Bronchus fibroblast of lung (primary cell): ENCODE data around the gene AAMDC. TPM values are rescaled to one million over a fixed set of nuclear protein-coding genes. Genes with fewer than 3 reads are reported as not detected.

ENCODE experiments used
- total RNA-seq: library from RNA; depleted of rRNA; stranded (reverse); fragments of >200 nt; gene quantifications from 2 replicates; pipeline ENCODE4 v1.2.3, GENCODE V29; 2015

AAMDC gene
- 25.6 and 34.5 TPM in 2 replicates for total RNA-seq

GRCh38 chr11:77820565-77821348 is at the start of gene AAMDC, which contains the start of gene RSF1:
Gene AAMDC, plus strand, starts transcription at chr11:77821144. Its CDS starts 21,353 bp downstream, at chr11:77842497.
Gene RSF1, minus strand, starts transcription at chr11:77820722. Its CDS starts 8 bp downstream, at chr11:77820714.

Other genes starting within 250 kb of the AAMDC start
- gene AQP11, start 231.2 kb upstream of the AAMDC start, total RNA-seq, result 0.59 and 0.84 TPM in 2 replicates
- 81.4 and 92.2 TPM in 2 replicates for gene CLNS1A, start 183.3 kb upstream of the AAMDC start, total RNA-seq
- 13.5 and 17.0 TPM in 2 replicates for gene RSF1, start 422 bp upstream of the AAMDC start, total RNA-seq
- 20.8 and 22.0 TPM in 2 replicates for gene INTS4, start 173.5 kb downstream of the AAMDC start, total RNA-seq
- 5.9 and 6.9 TPM in 2 replicates for gene KCTD14, start 202.1 kb downstream of the AAMDC start, total RNA-seq
- not detected in 2 replicates for gene THRSP, start 242.7 kb downstream of the AAMDC start, total RNA-seq